Thyroid gland (tissue), 4 donors: ENCODE data around the gene DRD3. TPM values are rescaled to one million over a fixed set of nuclear protein-coding genes. Genes with fewer than 3 reads are reported as not detected.

Experiments
- DNase-seq, 2 donors: peaks; one replicate each; pipeline ENCODE4 v3.0.0-alpha.2; 2019
- H3K27ac ChIP-seq, 3 donors: fragments of 200-600 bp; sonication (generic); 1 replicate in 2 of 3; 2 replicates in 1 of 3; pipeline ENCODE4 v1.5.1; 2016 to 2019; ENCODE audit warnings: mild to moderate bottlenecking in 1 of 3, moderate library complexity in 1 of 3
- H3K27me3 ChIP-seq: fragments of 200-600 bp; sonication (generic); one replicate; pipeline ENCODE4 v1.5.1; 2019
- H3K36me3 ChIP-seq, 2 donors: fragments of 200-600 bp; sonication (generic); one replicate each; pipeline ENCODE4 v1.5.1; 2016 to 2019
- H3K4me1 ChIP-seq, 2 donors: fragments of 200-600 bp; sonication (generic); one replicate each; pipeline ENCODE4 v1.5.1; 2017 to 2019
- H3K4me3 ChIP-seq, 3 donors: fragments of 200-600 bp; sonication (generic); replicated peaks in 1 of 3; 1 replicate in 2 of 3; 2 replicates in 1 of 3; pipeline ENCODE4 v1.5.1; 2016; ENCODE audit warnings: mild to moderate bottlenecking in 1 of 3
- H3K9me3 ChIP-seq: fragments of 200-600 bp; sonication (generic); one replicate; pipeline ENCODE4 v1.5.1; 2017
- POLR2A ChIP-seq, 2 donors: fragments of 450-650 bp; IDR thresholded peaks; one replicate each; pipeline ENCODE4 v1.6.1; 2017; ENCODE audit warnings: antibody characterized with exemption in 2 of 2, mild to moderate bottlenecking in 2 of 2, moderate library complexity in 1 of 2
- WGBS, 2 donors: methylation state at CpG; one replicate each; pipeline ENCODE4 v1.1.5; 2017; 5-methylcytosine and 5-hydroxymethylcytosine counted together
- intact Hi-C: fragments of 100-400 bp; cut with DNase I; formaldehyde crosslinking; loops from one replicate; pipeline ENCODE4 v1.15.1; 2023
- total RNA-seq, 4 donors: library from RNA; depleted of rRNA; stranded (reverse); fragments of >200 nt; gene quantifications; one replicate each; pipeline ENCODE4 v1.2.3, GENCODE V29; 2016
- TF ChIP-seq, protein P1 (sequence below), 6 experiments: fragments of 200-600 bp in 3 of 6; fragments of 450-650 bp in 3 of 6; sonication (generic) in 3 of 6; IDR thresholded peaks; one replicate each; pipeline ENCODE4 v1.5.1; 2016 to 2019; ENCODE audit warnings: antibody characterized with exemption in 6 of 6, mild to moderate bottlenecking in 2 of 6, inconsistent platforms in 1 of 6, moderate library complexity in 1 of 6

Gene DRD3
- total RNA-seq, 4 donors from 2014 or later, result not detected

DNA sequence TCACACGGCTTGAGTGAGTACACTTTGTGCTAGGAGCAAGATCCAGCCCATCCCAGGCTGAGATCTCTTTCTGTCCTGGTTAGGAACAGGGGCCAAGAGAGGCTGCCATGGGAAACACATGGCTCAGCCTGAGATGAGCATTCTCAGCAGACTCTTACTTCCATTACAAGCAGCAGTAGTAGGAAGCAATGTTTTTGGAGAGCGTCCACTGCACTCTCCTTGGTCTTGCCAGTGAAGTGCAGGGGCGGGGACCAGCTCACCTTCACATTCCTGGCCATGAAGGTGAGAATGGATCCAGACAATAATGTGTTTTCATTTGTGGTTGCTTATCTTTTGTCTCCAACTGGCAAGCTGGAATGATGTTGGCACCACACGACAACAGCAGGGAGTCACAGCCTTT is 33.8 kb upstream of the DRD3 start:
- no peaks in the 10 kb centered on the region for H3K36me3 ChIP-seq
- 86 to 88% methylated on average over 4 of the region's 4 CpGs for WGBS, 2 donors
- no peak for DNase-seq
- H3K4me3 ChIP-seq, result no peak overlapping the region
- TF ChIP-seq, protein P1, sequence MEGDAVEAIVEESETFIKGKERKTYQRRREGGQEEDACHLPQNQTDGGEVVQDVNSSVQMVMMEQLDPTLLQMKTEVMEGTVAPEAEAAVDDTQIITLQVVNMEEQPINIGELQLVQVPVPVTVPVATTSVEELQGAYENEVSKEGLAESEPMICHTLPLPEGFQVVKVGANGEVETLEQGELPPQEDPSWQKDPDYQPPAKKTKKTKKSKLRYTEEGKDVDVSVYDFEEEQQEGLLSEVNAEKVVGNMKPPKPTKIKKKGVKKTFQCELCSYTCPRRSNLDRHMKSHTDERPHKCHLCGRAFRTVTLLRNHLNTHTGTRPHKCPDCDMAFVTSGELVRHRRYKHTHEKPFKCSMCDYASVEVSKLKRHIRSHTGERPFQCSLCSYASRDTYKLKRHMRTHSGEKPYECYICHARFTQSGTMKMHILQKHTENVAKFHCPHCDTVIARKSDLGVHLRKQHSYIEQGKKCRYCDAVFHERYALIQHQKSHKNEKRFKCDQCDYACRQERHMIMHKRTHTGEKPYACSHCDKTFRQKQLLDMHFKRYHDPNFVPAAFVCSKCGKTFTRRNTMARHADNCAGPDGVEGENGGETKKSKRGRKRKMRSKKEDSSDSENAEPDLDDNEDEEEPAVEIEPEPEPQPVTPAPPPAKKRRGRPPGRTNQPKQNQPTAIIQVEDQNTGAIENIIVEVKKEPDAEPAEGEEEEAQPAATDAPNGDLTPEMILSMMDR (IDR thresholded peaks at IDR 0.05), result no peak
- TF ChIP-seq POLR2A (IDR thresholded peaks at IDR 0.05), result no peak
- intact Hi-C loops, result no loop called here
- no peaks in the 10 kb centered on the region for H3K27me3 ChIP-seq
- H3K27ac ChIP-seq, result no peak overlapping the region
- no peaks in the 10 kb centered on the region for H3K9me3 ChIP-seq
- peaks cover 37 to 44% of the 10 kb centered on the region in 2 donors for H3K4me1 ChIP-seq

DNA sequence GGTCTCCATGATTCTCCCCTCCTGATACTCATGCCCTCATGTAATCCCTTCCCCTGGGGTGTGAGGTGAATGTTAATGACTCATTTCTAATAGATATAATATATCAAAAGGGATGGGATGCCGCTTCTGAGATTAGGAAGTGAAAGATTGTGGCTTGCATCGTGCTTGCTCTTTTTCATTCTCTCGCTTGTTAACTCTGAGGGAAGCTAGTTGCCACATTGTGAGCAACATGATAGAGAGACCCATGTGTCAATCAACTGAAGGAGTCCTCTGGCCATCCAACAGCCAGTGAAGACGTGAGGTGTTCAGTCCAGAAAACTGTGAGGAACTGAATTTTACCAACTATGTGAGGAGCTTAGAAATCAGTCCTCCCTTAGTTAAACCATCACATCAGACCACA is 28.9 kb upstream of the DRD3 start:
- Histone ChIP-seq H3K36me3 (no peaks in the 10 kb centered on the region), H3K4me1 (peaks cover under 1 to 2% of the 10 kb centered on the region in 2 donors), H3K4me3 (no peak overlapping the region), H3K27me3 (no peaks in the 10 kb centered on the region), H3K27ac (no peak overlapping the region), H3K9me3 (no peaks in the 10 kb centered on the region)
- no peak for DNase-seq
- TF ChIP-seq, protein P1 (IDR thresholded peaks at IDR 0.05), result no peak
- no peak for TF ChIP-seq POLR2A (IDR thresholded peaks at IDR 0.05)
- whole genome bisulfite sequencing, 2 donors, result 84 to 85% methylated on average over 4 of the region's 4 CpGs
- intact Hi-C loops, result no loop called here

DNA sequence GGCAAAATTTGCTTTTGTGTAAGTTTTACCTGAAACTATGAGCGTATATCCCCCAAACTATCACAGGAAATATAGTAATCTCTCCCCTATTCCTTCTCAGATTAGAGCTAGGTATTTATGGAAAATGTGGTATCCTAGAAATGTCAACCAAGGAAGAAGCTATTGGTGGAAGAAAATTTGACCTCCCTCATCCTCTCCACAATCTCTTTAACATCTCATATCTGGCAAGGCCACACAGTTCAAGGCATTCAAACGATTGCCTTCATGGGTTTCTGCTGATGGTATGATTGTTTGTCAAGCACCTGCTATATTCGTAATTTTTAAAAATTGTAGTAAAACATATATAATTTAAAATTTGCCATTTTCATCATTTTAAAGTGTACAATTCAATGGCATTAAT is 27.5 kb upstream of the DRD3 start:
- H3K27me3 ChIP-seq, result no peaks in the 10 kb centered on the region

DNA sequence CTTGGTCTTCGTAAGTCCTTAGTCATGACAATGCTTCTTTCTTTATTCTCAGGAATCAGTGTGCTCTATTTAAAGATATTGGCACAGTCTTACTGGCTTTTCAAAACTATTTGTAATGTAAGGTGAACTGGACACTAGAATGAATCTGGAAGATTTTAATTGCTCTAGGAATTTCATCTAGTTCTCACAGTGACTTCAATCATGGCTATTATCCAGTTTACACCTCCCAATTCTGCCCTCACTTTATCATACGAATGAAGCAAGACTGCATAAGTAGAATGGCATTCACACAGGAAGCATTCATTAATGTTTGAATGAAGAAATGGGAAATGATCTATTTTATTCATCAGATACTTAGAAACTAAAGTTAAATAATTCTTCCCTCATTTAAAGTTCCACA is 26.7 kb upstream of the DRD3 start:
- intact Hi-C loops, result no loop called here
- TF ChIP-seq POLR2A (IDR thresholded peaks at IDR 0.05), result no peak
- TF ChIP-seq, protein P1 (IDR thresholded peaks at IDR 0.05), result no peak
- Histone ChIP-seq H3K27ac (no peak overlapping the region), H3K4me3 (no peak overlapping the region), H3K9me3 (no peaks in the 10 kb centered on the region), H3K4me1 (no peaks in the 10 kb centered on the region), H3K36me3 (no peaks in the 10 kb centered on the region), H3K27me3 (no peaks in the 10 kb centered on the region)
- no peak for DNase-seq
- 84 to 86% methylated on average over 2 of the region's 2 CpGs for WGBS, 2 donors

More for the DNA sequence above, 27.5 kb upstream of the DRD3 start:
- Histone ChIP-seq H3K9me3 (no peaks in the 10 kb centered on the region), H3K4me3 (no peak overlapping the region), H3K36me3 (no peaks in the 10 kb centered on the region), H3K4me1 (no peaks in the 10 kb centered on the region), H3K27ac (no peak overlapping the region)
- DNase-seq, result no peak
- 92 to 95% methylated on average over 3 of the region's 3 CpGs for WGBS, 2 donors
- intact Hi-C loops, result no loop called here
- TF ChIP-seq, protein P1 (IDR thresholded peaks at IDR 0.05), result no peak
- TF ChIP-seq POLR2A (IDR thresholded peaks at IDR 0.05), result no peak

DNA sequence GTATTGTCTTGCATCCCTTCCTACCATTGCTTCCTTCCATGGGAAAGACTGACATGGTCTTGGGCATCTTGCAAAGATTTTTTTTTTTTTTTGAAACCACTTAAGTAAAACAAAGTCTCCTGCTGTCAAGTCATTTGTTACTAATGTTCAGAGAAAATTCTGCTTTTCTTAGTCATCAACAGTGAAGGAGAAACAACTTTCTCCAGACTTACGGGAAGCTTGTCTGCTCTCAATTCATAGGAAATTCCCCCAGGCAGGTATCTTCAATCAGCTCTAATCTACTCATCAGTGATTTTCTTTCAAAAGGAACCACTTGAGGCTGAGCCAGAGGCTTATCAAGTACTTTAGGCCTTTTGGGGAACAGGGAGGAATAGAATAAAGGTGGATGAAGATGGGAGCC is 15.9 kb upstream of the DRD3 start:
- intact Hi-C loops, result no loop called here
- 65 to 67% methylated on average over 1 of the region's 1 CpG for WGBS, 2 donors

More for the DNA sequence above, 15.9 kb upstream of the DRD3 start:
- H3K36me3 ChIP-seq, result no peaks in the 10 kb centered on the region
- no peaks in the 10 kb centered on the region for H3K27me3 ChIP-seq
- no peak overlapping the region for H3K27ac ChIP-seq
- DNase-seq, result no peak
- no peaks in the 10 kb centered on the region for H3K9me3 ChIP-seq
- TF ChIP-seq POLR2A (IDR thresholded peaks at IDR 0.05), result no peak
- TF ChIP-seq, protein P1 (IDR thresholded peaks at IDR 0.05), result no peak
- no peak overlapping the region for H3K4me3 ChIP-seq
- no peaks in the 10 kb centered on the region for H3K4me1 ChIP-seq
